Memory B cell (primary cell): Measurements from ENCODE around the gene RUNX2.
"Not testable (repeated sequence)": the region's sequence is repeated elsewhere in the genome, so short reads cannot be mapped to it uniquely, and the experiment has no call there.

Experiments
- ATAC-seq: fragments of 150-1000 bp; cut with Tn5 transposase; 2 replicates; pipeline ENCODE4 v1.10.0; 2021; ENCODE audit warnings: low read depth, mild to moderate bottlenecking, moderate library complexity
- DNase-seq, 2 donors: peaks; one replicate each; pipeline ENCODE4 v3.0.0; 2022; ENCODE audit warnings: low spot score in 2 of 2
- H3K27ac Mint-ChIP-seq: one replicate; pipeline ENCODE4 v1.8.0; 2022; ENCODE audit warnings: mild to moderate bottlenecking, moderate library complexity, mixed read lengths
- H3K27me3 Mint-ChIP-seq: one replicate; pipeline ENCODE4 v1.8.0; 2022; ENCODE audit warnings: mixed read lengths
- H3K36me3 Mint-ChIP-seq: one replicate; pipeline ENCODE4 v1.8.0; 2022; ENCODE audit warnings: mild to moderate bottlenecking, mixed read lengths
- H3K4me1 Mint-ChIP-seq: one replicate; pipeline ENCODE4 v1.8.0; 2022; ENCODE audit warnings: mixed read lengths
- H3K4me3 Mint-ChIP-seq: one replicate; pipeline ENCODE4 v1.8.0; 2022; ENCODE audit warnings: mild to moderate bottlenecking, moderate library complexity, mixed read lengths
- H3K9me3 Mint-ChIP-seq: one replicate; pipeline ENCODE4 v1.8.0; 2022; ENCODE audit warnings: mixed read lengths

Gene RUNX2

DNA sequence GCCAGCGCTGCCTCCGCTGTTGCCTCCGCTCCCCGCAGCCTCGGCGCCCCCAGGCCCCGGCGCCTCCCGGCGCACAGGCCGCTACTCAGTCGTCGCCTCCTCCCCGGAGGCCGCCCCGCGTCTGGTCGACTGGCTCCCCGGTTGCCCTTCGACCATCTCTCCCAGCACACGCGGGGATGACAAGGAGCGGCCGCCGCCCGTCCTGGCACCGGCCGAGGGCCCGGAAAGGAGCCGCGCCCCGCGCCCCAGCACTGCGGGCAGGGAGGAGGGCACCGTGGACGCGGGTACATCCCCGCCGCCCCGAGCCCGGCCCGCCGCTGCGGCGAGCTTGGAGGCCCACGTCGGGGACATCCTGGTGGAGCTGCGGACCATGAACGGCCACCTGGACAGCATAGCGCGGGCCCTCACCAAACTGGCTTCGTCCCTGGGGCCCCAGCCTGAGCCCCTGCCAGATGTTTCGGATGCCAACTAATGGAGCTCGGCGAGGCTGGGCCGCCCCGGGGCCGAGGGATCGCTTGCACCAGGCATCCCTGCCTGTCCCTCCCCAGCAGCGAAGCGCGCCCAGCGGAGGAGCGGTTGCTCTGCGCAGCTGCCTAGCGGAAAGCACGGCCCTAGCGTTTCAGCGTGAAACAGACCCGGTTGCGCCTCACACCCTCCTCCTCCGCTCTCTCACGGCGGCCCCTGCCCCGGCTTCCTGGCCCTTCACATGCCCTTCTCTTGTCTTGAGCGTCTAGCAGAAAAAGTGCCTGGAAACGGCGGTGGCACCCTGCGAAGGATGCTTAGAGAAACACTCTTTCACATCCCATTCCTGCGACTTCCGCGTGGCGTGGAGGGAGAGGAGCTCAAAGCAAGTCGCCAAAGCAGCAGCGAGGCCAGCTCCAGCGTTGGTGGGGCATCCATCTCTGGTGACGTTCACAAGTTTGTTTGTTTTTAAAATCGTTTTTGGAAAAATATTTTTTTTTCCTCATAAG lies 335.4 kb downstream of the RUNX2 start:
- H3K4me1 Mint-ChIP-seq: peaks cover 23% of the 10 kb centered on the region
- DNase-seq: peak; percentile 12 to 34
- no peaks in the 10 kb centered on the region for H3K9me3 Mint-ChIP-seq
- peaks cover 8% of the 10 kb centered on the region for H3K27me3 Mint-ChIP-seq
- H3K4me3 Mint-ChIP-seq: peak overlapping the region; percentile 74
- H3K36me3 Mint-ChIP-seq: no peaks in the 10 kb centered on the region
- peak; percentile 78 for ATAC-seq
- H3K27ac Mint-ChIP-seq: peak overlapping the region; percentile 38

DNA sequence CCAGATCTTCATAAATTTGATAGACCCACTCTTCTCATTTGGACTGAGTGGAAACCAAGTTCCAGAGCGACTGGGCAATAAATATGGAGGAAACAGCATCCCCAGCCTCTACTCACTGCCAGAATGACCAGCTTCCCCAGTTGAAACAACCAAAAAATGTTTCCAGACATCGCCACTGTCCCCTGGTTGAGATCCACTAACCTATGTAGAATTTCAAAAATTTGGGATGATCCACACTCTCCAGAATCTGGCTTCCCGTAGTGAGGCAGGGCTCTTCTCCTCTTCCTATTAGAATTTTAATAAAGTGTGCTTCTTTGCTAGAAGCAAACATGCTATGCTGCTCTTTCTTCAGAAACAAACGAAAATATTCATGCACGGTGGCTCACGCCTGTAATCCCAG lies 336.6 kb downstream of the RUNX2 start:
- Mint-ChIP-seq H3K36me3 (no peaks in the 10 kb centered on the region), H3K9me3 (no peaks in the 10 kb centered on the region), H3K27ac (no peak overlapping the region), H3K4me3 (no peak overlapping the region), H3K4me1 (peaks cover 18% of the 10 kb centered on the region), H3K27me3 (peaks cover 8% of the 10 kb centered on the region)
- DNase-seq (no peak), ATAC-seq (no peak)

DNA sequence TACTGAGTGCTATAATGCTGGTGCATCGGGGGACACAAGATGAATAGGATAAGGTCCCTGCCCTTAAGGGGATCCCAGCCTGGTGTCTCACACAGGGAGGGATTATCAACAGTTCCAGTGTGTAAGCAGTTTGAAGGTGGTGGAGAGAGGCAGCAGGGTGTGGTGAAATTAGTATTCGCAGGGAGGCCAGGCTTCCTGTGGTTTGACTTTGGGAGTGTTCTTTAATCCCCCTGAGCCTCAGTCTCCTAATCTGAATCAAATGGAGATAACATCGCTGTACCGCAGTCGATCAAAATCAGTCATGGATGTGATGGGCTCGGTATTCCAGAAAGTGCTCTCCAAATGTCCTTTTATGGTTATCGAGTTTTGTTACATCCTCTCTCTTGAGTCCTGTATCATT lies 337.7 kb downstream of the RUNX2 start:
- Mint-ChIP-seq H3K27me3 (peaks cover 8% of the 10 kb centered on the region), H3K4me3 (no peak overlapping the region), H3K9me3 (no peaks in the 10 kb centered on the region), H3K27ac (no peak overlapping the region), H3K4me1 (peaks cover 15% of the 10 kb centered on the region), H3K36me3 (no peaks in the 10 kb centered on the region)
- ATAC-seq (no peak), DNase-seq (no peak)

DNA sequence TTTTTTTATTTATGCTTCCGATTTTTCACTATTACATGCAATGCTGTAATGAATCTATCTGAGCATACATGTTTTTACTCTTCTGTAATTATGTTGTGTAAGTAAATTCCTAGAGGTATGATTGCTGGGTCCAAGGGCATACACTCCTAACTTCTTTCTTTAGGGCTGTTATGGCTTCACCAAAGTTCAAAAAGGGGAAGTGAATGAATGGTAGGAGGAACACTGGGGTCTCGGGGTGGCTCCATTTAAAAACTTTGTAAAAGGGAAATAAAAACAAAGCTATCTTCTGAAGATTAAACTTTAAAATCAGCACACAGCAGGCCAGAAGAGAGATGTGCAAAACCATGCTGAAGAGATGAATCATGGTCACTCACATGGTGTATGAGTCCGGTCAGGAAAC lies 338.7 kb downstream of the RUNX2 start:
- Mint-ChIP-seq H3K4me3 (no peak overlapping the region), H3K9me3 (no peaks in the 10 kb centered on the region), H3K4me1 (peaks cover 13% of the 10 kb centered on the region), H3K27me3 (peaks cover 8% of the 10 kb centered on the region), H3K27ac (no peak overlapping the region), H3K36me3 (no peaks in the 10 kb centered on the region)
- ATAC-seq: no peak
- no peak for DNase-seq

DNA sequence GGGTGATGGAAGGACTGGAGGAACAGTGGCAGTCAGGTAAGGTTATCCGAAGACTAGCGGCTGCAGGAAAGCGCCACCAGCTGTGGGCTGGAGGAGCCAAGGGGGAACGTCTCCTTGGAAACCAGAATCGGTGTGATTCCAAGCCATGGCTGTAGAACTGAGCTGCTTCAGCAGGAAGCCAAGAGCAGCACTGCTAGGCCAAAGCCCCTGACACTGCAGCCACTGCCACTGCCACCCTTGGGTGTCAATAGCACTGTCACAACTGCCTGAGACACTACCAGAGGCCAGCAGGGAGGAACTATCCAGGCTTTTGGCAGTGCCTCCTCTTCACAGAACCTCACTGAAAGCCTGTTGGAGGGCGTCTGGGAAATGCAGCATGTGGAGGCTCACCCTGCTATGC lies 339.2 kb downstream of the RUNX2 start:
- DNase-seq: no peak
- ATAC-seq: no peak
- H3K4me3 Mint-ChIP-seq: no peak overlapping the region
- no peaks in the 10 kb centered on the region for H3K9me3 Mint-ChIP-seq
- H3K4me1 Mint-ChIP-seq: peaks cover 13% of the 10 kb centered on the region
- H3K36me3 Mint-ChIP-seq: no peaks in the 10 kb centered on the region
- H3K27me3 Mint-ChIP-seq: peaks cover 8% of the 10 kb centered on the region
- H3K27ac Mint-ChIP-seq: no peak overlapping the region

DNA sequence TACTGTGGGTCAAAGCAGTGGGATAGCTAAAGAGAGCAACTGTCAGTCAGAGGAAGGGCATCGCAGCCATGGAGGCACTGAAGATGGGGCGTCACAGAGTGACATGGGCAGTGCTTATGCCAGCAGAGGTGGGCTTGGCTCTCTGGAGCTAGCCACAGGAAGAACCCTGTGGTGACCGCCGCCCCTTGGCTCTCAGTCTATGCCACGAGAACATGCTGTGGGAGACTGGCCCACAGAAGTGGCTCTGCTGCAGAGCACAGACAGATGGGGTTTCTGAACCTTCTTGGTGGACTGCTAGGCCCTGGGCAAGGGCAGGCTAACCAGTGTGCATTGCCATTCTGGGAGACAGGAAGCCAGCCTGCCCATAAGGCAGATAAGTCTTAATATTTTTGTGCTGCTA lies 339.6 kb downstream of the RUNX2 start:
- Mint-ChIP-seq H3K4me1 (peaks cover 11% of the 10 kb centered on the region), H3K9me3 (no peaks in the 10 kb centered on the region), H3K4me3 (no peak overlapping the region), H3K27ac (no peak overlapping the region), H3K27me3 (peaks cover 5% of the 10 kb centered on the region), H3K36me3 (no peaks in the 10 kb centered on the region)
- DNase-seq (no peak), ATAC-seq (no peak)

DNA sequence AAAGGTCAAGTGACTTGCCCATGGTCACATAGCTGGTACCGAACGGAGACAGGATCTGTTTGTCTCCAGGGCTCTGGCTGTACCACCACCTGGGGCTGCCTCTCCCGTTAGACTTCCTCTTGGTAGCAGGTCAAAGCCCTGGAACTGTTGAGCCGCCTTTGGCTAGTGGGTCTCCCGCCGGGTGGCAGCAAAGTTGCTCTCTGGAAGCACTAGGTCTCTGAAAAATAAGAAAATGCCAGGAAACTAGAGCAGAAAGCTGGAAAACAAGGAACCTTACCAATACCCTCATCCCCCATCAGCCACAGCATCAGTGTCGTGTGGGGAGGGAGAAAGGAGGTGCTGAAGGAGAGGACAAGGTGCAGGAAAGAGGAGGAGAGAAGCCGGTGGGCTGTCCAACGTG lies 340.6 kb downstream of the RUNX2 start:
- H3K4me3 Mint-ChIP-seq: no peak overlapping the region
- no peaks in the 10 kb centered on the region for H3K36me3 Mint-ChIP-seq
- H3K27me3 Mint-ChIP-seq: peaks cover 3% of the 10 kb centered on the region
- no peak for ATAC-seq
- DNase-seq: no peak
- no peak overlapping the region for H3K27ac Mint-ChIP-seq
- peaks cover 8% of the 10 kb centered on the region for H3K4me1 Mint-ChIP-seq
- peaks cover 1% of the 10 kb centered on the region for H3K9me3 Mint-ChIP-seq

DNA sequence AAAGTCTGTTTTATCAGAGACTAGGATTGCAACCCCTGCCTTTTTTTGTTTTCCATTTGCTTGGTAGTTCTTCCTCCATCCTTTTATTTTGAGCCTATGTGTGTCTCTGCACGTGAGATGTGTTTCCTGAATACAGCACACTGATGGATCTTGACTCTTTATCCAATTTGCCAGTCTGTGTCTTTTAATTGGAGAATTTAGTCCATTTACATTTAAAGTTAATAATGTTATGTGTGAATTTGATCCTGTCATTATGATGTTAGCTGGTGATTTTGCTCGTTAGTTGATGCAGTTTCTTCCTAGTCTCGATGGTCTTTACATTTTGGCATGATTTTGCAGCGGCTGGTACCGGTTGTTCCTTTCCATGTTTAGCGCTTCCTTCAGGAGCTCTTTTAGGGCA lies 345.0 kb downstream of the RUNX2 start:
- H3K9me3 Mint-ChIP-seq, H3K36me3 Mint-ChIP-seq, H3K27me3 Mint-ChIP-seq, H3K4me3 Mint-ChIP-seq, H3K27ac Mint-ChIP-seq, DNase-seq, ATAC-seq: not testable (repeated sequence)
- peaks cover 11% of the 10 kb centered on the region for H3K4me1 Mint-ChIP-seq

DNA sequence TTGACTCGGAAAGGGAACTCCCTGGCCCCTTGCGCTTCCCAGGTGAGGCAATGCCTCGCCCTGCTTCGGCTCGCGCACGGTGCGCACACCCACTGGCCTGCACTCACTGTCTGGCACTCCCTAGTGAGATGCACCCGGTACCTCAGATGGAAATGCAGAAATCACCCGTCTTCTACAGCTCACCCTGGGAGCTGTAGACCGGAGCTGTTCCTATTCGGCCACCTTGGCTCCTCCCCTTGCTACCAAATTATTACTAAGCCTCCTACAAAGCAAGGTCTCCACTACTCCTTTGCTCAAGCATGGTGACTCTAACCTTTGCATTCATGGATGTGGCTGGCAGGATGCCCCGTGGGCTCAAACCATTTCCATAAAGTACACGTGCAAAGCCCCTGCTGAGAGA lies 347.0 kb downstream of the RUNX2 start:
- DNase-seq, H3K27ac Mint-ChIP-seq, H3K27me3 Mint-ChIP-seq, ATAC-seq, H3K36me3 Mint-ChIP-seq, H3K4me3 Mint-ChIP-seq, H3K9me3 Mint-ChIP-seq: not testable (repeated sequence)
- peaks cover 19% of the 10 kb centered on the region for H3K4me1 Mint-ChIP-seq

DNA sequence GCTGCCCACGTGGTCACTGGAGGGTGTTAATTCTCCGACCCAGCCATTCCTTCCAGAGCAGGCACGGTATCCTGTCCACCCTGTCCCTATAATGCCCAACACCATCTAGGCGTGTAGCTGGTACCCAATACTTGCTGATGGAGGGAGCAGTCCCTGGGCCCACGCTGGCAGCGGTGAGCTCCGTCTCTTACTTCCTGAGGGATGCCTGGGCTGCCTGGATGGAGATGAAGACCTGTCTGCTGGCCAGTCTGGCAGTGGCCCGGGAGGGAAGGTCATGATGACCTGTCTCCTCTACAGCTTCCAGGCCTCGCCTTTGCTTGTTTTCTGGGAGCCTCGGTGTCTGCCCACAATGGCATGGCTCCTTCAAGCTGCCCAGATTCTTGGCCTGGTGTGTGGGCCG lies 347.5 kb downstream of the RUNX2 start:
- no peak for DNase-seq
- H3K27ac Mint-ChIP-seq: no peak overlapping the region
- peaks cover 2% of the 10 kb centered on the region for H3K27me3 Mint-ChIP-seq
- peaks cover 19% of the 10 kb centered on the region for H3K4me1 Mint-ChIP-seq
- H3K36me3 Mint-ChIP-seq: no peaks in the 10 kb centered on the region
- peaks cover 5% of the 10 kb centered on the region for H3K9me3 Mint-ChIP-seq
- ATAC-seq: no peak
- no peak overlapping the region for H3K4me3 Mint-ChIP-seq

DNA sequence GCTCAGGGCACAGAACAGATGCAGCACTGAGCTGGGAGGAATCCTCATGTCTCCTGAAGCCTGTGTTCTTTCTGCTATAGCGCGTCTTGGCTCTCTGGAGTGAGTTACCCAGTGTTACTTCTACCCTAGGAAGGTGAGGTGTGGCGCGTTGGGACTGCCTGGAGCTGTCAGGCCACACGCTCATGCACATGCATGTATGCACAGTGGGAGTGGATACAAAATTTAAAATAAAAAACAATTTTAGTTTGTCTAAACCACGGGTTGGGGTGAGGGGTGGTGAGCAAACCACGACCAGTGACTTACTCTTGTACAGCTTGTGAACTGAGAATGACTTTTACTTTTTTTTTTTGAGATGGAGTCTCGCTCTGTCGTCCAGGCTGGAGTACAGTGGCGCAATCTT lies 348.2 kb downstream of the RUNX2 start:
- peaks cover 19% of the 10 kb centered on the region for H3K4me1 Mint-ChIP-seq
- peaks cover 5% of the 10 kb centered on the region for H3K9me3 Mint-ChIP-seq
- no peaks in the 10 kb centered on the region for H3K36me3 Mint-ChIP-seq
- no peak overlapping the region for H3K4me3 Mint-ChIP-seq
- ATAC-seq (no peak), DNase-seq (no peak)
- peaks cover 2% of the 10 kb centered on the region for H3K27me3 Mint-ChIP-seq
- H3K27ac Mint-ChIP-seq: no peak overlapping the region

DNA sequence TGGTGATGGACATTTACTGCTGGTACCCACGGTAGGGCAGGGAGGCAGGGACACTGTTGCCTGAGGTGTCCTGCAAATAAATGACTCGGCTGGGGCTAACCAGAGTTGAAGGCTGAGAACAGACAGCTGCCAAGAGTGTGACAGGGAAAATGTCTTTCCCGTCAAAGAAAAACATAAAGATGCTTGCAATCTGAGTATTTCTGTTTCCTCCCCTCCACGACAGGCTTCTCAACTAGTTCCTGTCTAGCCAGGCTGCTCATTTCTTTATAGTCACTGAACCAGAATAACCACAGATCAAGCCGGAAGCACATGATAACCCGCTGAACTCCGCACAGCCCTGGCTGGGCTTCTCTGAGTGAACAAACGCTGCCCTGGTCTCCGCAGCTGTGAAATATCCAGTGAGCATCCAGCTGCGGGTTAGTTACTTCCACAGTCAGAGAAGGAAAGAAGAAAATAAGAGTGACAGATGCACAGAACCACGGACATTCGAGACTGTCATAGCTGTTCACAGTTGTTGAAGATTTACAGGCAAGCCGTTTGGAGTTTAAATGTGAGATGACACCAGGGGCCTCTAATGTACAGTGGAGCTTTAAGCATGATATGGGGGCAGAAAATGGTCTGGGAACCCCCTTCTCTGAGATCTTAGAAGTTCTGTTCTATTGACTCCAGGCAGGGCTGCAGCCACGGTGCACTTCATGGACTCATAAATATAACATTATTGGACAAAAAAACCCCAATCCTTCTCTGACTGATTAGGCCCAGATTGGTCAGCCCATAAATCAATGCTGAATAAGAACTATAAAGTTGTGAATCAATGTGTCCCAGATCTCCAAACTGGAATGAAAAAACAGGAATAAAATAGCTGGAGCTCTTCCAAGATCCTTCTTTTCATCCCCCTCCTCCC lies 349.5 kb downstream of the RUNX2 start:
- peak overlapping the region; percentile 66 for H3K4me3 Mint-ChIP-seq
- peaks cover 2% of the 10 kb centered on the region for H3K27me3 Mint-ChIP-seq
- peaks cover 7% of the 10 kb centered on the region for H3K9me3 Mint-ChIP-seq
- peak overlapping the region; percentile 45 for H3K27ac Mint-ChIP-seq
- H3K36me3 Mint-ChIP-seq: no peaks in the 10 kb centered on the region
- peaks cover 27% of the 10 kb centered on the region for H3K4me1 Mint-ChIP-seq
- ATAC-seq: peak; percentile 78
- DNase-seq: peak; percentile 48 to 53

DNA sequence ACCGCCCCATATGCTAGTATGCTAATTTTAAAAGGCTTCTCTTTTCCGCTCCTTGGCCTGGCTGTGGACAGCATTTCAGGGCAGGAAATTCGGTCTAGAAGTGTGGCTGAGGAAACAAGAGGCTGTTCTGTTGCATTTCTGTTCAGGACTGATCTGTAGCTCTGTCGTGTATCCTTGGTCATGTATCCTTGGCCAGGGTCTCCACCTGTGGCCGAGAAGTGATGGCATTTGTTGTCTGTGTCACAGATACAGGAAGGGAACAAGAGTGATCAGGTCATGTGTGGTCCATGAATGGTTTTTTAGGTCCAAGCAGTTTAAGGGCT lies 350.1 kb downstream of the RUNX2 start:
- Mint-ChIP-seq H3K9me3 (peaks cover 6% of the 10 kb centered on the region), H3K27me3 (peaks cover 2% of the 10 kb centered on the region), H3K36me3 (no peaks in the 10 kb centered on the region), H3K4me1 (peaks cover 27% of the 10 kb centered on the region), H3K4me3 (no peak overlapping the region), H3K27ac (no peak overlapping the region)
- no peak for ATAC-seq
- no peak for DNase-seq

DNA sequence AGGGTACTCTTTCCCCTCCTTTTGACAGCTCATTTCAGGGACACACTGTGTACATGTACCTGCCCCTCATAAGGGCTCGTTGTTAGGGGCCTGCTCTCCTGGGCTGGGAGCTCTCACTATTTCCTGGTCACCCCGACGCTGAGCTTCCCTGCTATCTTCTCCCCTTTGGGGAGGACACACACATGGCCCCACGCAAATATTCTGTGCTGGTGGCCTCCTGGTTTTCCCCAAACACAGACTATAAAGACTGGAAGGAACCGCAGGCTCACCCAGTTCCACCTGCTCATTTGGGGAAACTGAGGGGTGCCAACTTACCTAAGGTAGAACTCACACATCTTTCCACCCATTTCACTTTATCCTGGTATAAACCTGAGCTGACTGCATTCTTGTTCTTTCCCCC lies 351.0 kb downstream of the RUNX2 start:
- Mint-ChIP-seq H3K36me3 (no peaks in the 10 kb centered on the region), H3K27ac (no peak overlapping the region), H3K4me1 (peaks cover 27% of the 10 kb centered on the region), H3K27me3 (peaks cover 2% of the 10 kb centered on the region), H3K9me3 (peaks cover 6% of the 10 kb centered on the region), H3K4me3 (no peak overlapping the region)
- no peak for ATAC-seq
- DNase-seq: no peak
